ENCODE data around the gene SLIT3.

SLIT3 gene

GRCh38 chr5:169197343-169197742, 103.6 kb downstream of the SLIT3 start:
- Histone ChIP-seq H3K9me3 (ENCODE audit: insufficient read depth, low read length) (no peaks in the 10 kb centered on the region), H3F3A (ENCODE audit: insufficient read depth) (no peaks in the 10 kb centered on the region), H3K27ac (ENCODE audit: low read depth, low read length) (no peak overlapping the region), H3K9ac (ENCODE audit: low read length) (no peak overlapping the region), H3K27me3 (ENCODE audit: low read length) (no peaks in the 10 kb centered on the region), H3K36me3 (ENCODE audit: low read length) (no peaks in the 10 kb centered on the region), H2AFZ (ENCODE audit: low read depth, low read length, severe bottlenecking) (no peak overlapping the region), H3K4me3 (ENCODE audit: insufficient read depth, low read length, poor library complexity, severe bottlenecking) (no peak overlapping the region), H3K79me2 (ENCODE audit: insufficient read depth, low read length) (no peaks in the 10 kb centered on the region), H3K4me2 (ENCODE audit: low read depth, low read length, poor library complexity, severe bottlenecking) (no peak overlapping the region), H4K20me1 (ENCODE audit: low read depth, low read length) (no peaks in the 10 kb centered on the region), H3K9me2 (replicated peaks; ENCODE audit: insufficient read depth, low read length) (no peaks in the 10 kb centered on the region)
- TF ChIP-seq CTCF (IDR thresholded peaks at IDR 0.05; ENCODE audit: insufficient read depth, low read length, poor library complexity, severe bottlenecking) (no peak), EZH2phosphoT487 (conservative IDR thresholded peaks at IDR 0.05; ENCODE audit: low read length) (no peak)

- H3K9ac ChIP-seq (ENCODE audit: low read length): no peak overlapping the region
- H4K20me1 ChIP-seq (ENCODE audit: low read depth, low read length): no peaks in the 10 kb centered on the region
- H3K4me3 ChIP-seq (ENCODE audit: insufficient read depth, low read length, poor library complexity, severe bottlenecking): no peak overlapping the region
- no peak overlapping the region for H3K27ac ChIP-seq (ENCODE audit: low read depth, low read length)
- H3K4me2 ChIP-seq (ENCODE audit: low read depth, low read length, poor library complexity, severe bottlenecking): no peak overlapping the region
- no peaks in the 10 kb centered on the region for H3K36me3 ChIP-seq (ENCODE audit: low read length)
- no peaks in the 10 kb centered on the region for H3K9me2 ChIP-seq (replicated peaks; ENCODE audit: insufficient read depth, low read length)
- no peak for TF ChIP-seq EZH2phosphoT487 (conservative IDR thresholded peaks at IDR 0.05; ENCODE audit: low read length)
- no peak for TF ChIP-seq CTCF (IDR thresholded peaks at IDR 0.05; ENCODE audit: insufficient read depth, low read length, poor library complexity, severe bottlenecking)
- no peaks in the 10 kb centered on the region for H3K79me2 ChIP-seq (ENCODE audit: insufficient read depth, low read length)
- H2AFZ ChIP-seq (ENCODE audit: low read depth, low read length, severe bottlenecking): no peak overlapping the region
- no peaks in the 10 kb centered on the region for H3F3A ChIP-seq (ENCODE audit: insufficient read depth)
- H3K9me3 ChIP-seq (ENCODE audit: insufficient read depth, low read length): no peaks in the 10 kb centered on the region
- no peaks in the 10 kb centered on the region for H3K27me3 ChIP-seq (ENCODE audit: low read length)
Observed at GRCh38 chr5:169196059-169196458, 104.9 kb downstream of the SLIT3 start.

GRCh38 chr5:169195601-169196000, 105.3 kb downstream of the SLIT3 start:
- no peaks in the 10 kb centered on the region for H4K20me1 ChIP-seq (ENCODE audit: low read depth, low read length)
- no peaks in the 10 kb centered on the region for H3K36me3 ChIP-seq (ENCODE audit: low read length)
- no peak overlapping the region for H3K27ac ChIP-seq (ENCODE audit: low read depth, low read length)
- no peaks in the 10 kb centered on the region for H3K79me2 ChIP-seq (ENCODE audit: insufficient read depth, low read length)
- TF ChIP-seq EZH2phosphoT487 (conservative IDR thresholded peaks at IDR 0.05; ENCODE audit: low read length): no peak
- no peak for TF ChIP-seq CTCF (IDR thresholded peaks at IDR 0.05; ENCODE audit: insufficient read depth, low read length, poor library complexity, severe bottlenecking)
- no peak overlapping the region for H3K9ac ChIP-seq (ENCODE audit: low read length)
- no peak overlapping the region for H3K4me3 ChIP-seq (ENCODE audit: insufficient read depth, low read length, poor library complexity, severe bottlenecking)
- H3K4me2 ChIP-seq (ENCODE audit: low read depth, low read length, poor library complexity, severe bottlenecking): no peak overlapping the region
- no peaks in the 10 kb centered on the region for H3K9me3 ChIP-seq (ENCODE audit: insufficient read depth, low read length)
- H2AFZ ChIP-seq (ENCODE audit: low read depth, low read length, severe bottlenecking): no peak overlapping the region
- H3F3A ChIP-seq (ENCODE audit: insufficient read depth): no peaks in the 10 kb centered on the region
- H3K27me3 ChIP-seq (ENCODE audit: low read length): no peaks in the 10 kb centered on the region
- H3K9me2 ChIP-seq (replicated peaks; ENCODE audit: insufficient read depth, low read length): no peaks in the 10 kb centered on the region

Data from SU-DHL-6 (cell line).